BJ (cell line): ENCODE results near the gene P2RY12. TPM values are rescaled to one million over a fixed set of nuclear protein-coding genes. Genes with fewer than 3 reads are reported as not detected.

Experiments used
- CTCF ChIA-PET: fragments of 350-600 bp; formaldehyde crosslinking; extraction: SDS; loops from one replicate; lab custom pipeline; 2021; ENCODE audit warnings: antibody characterized with exemption, inconsistent platforms; lab: Yijun Ruan, JAX
- POLR2A ChIA-PET: fragments of 300-600 bp; sonication (Branson Sonifier 250); formaldehyde crosslinking; extraction: SDS; loops from one replicate; lab custom pipeline; 2021; ENCODE audit warnings: antibody characterized with exemption; lab: Charles Lee
- DNase-seq: peaks from one replicate; pipeline ENCODE4 v3.0.0-alpha.2; 2011; ENCODE audit warnings: low read depth
- H3K27me3 ChIP-seq: 2 replicates; pipeline ENCODE4 v1.6.0; 2011; ENCODE audit warnings: low read length; ENCODE audit not compliant: control insufficient read depth, insufficient read depth
- H3K36me3 ChIP-seq: 2 replicates; pipeline ENCODE4 v1.5.1; 2011; ENCODE audit warnings: low read length; ENCODE audit not compliant: control insufficient read depth, insufficient read depth
- H3K4me3 ChIP-seq: 2 replicates; pipeline ENCODE4 v1.5.1; 2011; ENCODE audit warnings: low read depth, mild to moderate bottlenecking, control low read depth, low read length
- polyA plus RNA-seq: library from polyadenylated mRNA; depleted of rRNA; stranded (reverse); fragments of >200 nt; gene quantifications from 2 replicates; pipeline ENCODE4 v1.2.3, GENCODE V29; 2011
- TF ChIP-seq, protein P1 (sequence below): IDR thresholded peaks from 2 replicates; pipeline ENCODE4 v1.5.1; 2011; ENCODE audit warnings: low read depth, mild to moderate bottlenecking, control low read depth, inconsistent platforms, low read length, moderate library complexity; ENCODE audit not compliant: insufficient read depth

P2RY12 gene
- polyA plus RNA-seq, 1 experiment, result not detected

GRCh38 chr3:151305060-151305774 lies 79.3 kb downstream of the P2RY12 start:
- ChIA-PET POLR2A (no interaction called here), CTCF (interaction anchor here (0.8 to 4.2 kb wide), 6 partner anchors 13 to 614 kb away, joined by 3 to 17 read pairs (median 4); no protein-coding TSS in a partner anchor)
- DNase-seq, result peak; percentile 92
- Histone ChIP-seq H3K4me3 (no peak overlapping the region), H3K36me3 (no peaks in the 10 kb centered on the region), H3K27me3 (no peaks in the 10 kb centered on the region; the same call in 1 of the 2 replicates)
- TF ChIP-seq, protein P1, sequence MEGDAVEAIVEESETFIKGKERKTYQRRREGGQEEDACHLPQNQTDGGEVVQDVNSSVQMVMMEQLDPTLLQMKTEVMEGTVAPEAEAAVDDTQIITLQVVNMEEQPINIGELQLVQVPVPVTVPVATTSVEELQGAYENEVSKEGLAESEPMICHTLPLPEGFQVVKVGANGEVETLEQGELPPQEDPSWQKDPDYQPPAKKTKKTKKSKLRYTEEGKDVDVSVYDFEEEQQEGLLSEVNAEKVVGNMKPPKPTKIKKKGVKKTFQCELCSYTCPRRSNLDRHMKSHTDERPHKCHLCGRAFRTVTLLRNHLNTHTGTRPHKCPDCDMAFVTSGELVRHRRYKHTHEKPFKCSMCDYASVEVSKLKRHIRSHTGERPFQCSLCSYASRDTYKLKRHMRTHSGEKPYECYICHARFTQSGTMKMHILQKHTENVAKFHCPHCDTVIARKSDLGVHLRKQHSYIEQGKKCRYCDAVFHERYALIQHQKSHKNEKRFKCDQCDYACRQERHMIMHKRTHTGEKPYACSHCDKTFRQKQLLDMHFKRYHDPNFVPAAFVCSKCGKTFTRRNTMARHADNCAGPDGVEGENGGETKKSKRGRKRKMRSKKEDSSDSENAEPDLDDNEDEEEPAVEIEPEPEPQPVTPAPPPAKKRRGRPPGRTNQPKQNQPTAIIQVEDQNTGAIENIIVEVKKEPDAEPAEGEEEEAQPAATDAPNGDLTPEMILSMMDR, result peak; percentile 38

DNA sequence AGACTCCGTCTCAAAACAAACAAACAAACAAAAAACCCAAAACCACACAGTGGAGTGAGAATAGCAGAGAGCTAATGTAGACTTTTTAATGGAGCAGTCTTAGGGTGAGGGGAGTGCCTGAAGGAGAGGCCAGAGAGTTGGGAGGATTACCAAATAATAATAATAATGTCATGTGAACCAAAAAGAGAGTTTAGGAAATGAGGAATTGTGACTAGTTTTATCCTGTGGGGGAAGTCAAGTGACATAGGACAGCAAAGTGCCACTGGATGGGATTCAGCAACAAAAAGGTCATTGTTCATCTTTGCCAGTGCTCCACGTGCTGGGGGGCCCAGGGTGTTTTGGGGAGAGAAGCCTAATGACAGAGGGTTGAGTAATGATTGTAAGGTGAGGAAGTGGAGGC lies 80.8 kb downstream of the P2RY12 start:
- ChIA-PET CTCF (interaction anchor here (1.7 to 4.2 kb wide), 2 partner anchors 24 to 535 kb away, joined by 5 to 17 read pairs; no protein-coding TSS in a partner anchor), POLR2A (no interaction called here)
- Histone ChIP-seq H3K36me3 (no peaks in the 10 kb centered on the region), H3K4me3 (no peak overlapping the region), H3K27me3 (peaks cover 2% of the 10 kb centered on the region)
- DNase-seq, result no peak
- TF ChIP-seq, protein P1, result no peak

- H3K27me3 ChIP-seq, result peaks cover 2% of the 10 kb centered on the region
- no peak overlapping the region for H3K4me3 ChIP-seq
- no peak for DNase-seq
- TF ChIP-seq, protein P1, result no peak
- ChIA-PET POLR2A (interaction anchor here (0.6 kb wide), 1 partner anchor 138 kb away, joined by 3 read pairs; no protein-coding TSS in a partner anchor), CTCF (interaction anchor here (1.0 to 1.5 kb wide), 5 partner anchors 10 to 615 kb away, joined by 3 to 4 read pairs (median 3); no protein-coding TSS in a partner anchor)
- H3K36me3 ChIP-seq, result no peaks in the 10 kb centered on the region
Measured at GRCh38 chr3:151301787-151302186, 82.8 kb downstream of the P2RY12 start.

DNA sequence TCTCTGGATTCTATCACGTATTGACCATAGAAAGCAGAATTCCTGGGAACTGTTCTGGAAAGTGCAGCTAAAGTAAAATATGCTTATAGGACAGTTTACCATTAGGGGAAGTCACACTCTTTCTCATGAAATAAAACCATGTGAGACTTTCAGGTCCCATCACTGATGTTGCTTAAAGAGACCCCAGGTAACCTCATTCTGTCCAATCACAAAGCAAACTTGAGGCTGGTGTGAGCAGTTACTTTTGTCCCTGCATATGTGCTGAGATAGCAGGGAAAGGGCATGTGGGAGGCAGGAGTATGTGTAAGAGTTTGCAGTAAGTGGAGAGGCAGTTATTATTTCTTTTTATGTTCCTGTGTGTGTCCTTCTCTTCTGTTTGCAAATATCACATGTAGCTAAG lies 84.0 kb downstream of the P2RY12 start:
- H3K4me3 ChIP-seq, result no peak overlapping the region
- TF ChIP-seq, protein P1, result no peak
- H3K36me3 ChIP-seq, result no peaks in the 10 kb centered on the region
- ChIA-PET POLR2A (no interaction called here), CTCF (interaction anchor here (0.9 to 2.0 kb wide), 6 partner anchors 9 to 616 kb away, joined by 3 to 4 read pairs (median 3); no protein-coding TSS in a partner anchor)
- H3K27me3 ChIP-seq, result peaks cover 2% of the 10 kb centered on the region
- DNase-seq, result no peak

- H3K36me3 ChIP-seq, result no peaks in the 10 kb centered on the region
- POLR2A ChIA-PET, result no interaction called here
Measured at GRCh38 chr3:151299006-151299405, 85.5 kb downstream of the P2RY12 start.

More at GRCh38 chr3:151299006-151299405, 85.5 kb downstream of the P2RY12 start:
- CTCF ChIA-PET, result interaction anchor here (0.7 to 3.4 kb wide), 5 partner anchors 8 to 140 kb away, joined by 3 to 10 read pairs (median 3); no protein-coding TSS in a partner anchor
- Histone ChIP-seq H3K4me3 (no peak overlapping the region), H3K27me3 (peaks cover 2% of the 10 kb centered on the region)
- TF ChIP-seq, protein P1, result no peak
- no peak for DNase-seq
